C4-2B (cell line): ENCODE results near the gene DPP6.

Source experiments
- ZFX ChIP-seq: fragments of 450-650 bp; IDR thresholded peaks from 2 replicates; pipeline ENCODE4 v1.6.1; 2017
- TF ChIP-seq, protein P1 (sequence below): fragments of 450-650 bp; conservative IDR thresholded peaks from 2 replicates; pipeline ENCODE4 v1.5.1; 2017; ENCODE audit warnings: mild to moderate bottlenecking

DNA sequence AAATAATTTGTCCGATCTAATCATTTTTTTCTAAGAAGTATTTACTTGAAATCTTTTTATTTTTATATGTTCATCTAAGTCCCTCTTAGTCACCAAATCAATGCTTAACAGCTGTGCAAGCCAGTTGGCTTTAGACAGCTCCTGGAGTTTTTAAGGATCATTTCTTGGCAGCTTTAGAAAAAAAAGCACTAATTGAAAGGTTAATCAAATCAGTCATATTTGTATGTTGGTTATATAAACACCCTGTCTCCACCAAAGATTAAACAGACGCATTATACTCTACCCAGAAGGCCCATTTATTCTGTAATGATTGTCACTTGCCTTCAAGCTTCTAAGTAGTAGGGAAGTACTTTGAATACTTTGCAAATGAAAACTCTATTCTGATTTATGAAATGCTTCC is 890.5 kb downstream of the DPP6 start:
- TF ChIP-seq, protein P1, sequence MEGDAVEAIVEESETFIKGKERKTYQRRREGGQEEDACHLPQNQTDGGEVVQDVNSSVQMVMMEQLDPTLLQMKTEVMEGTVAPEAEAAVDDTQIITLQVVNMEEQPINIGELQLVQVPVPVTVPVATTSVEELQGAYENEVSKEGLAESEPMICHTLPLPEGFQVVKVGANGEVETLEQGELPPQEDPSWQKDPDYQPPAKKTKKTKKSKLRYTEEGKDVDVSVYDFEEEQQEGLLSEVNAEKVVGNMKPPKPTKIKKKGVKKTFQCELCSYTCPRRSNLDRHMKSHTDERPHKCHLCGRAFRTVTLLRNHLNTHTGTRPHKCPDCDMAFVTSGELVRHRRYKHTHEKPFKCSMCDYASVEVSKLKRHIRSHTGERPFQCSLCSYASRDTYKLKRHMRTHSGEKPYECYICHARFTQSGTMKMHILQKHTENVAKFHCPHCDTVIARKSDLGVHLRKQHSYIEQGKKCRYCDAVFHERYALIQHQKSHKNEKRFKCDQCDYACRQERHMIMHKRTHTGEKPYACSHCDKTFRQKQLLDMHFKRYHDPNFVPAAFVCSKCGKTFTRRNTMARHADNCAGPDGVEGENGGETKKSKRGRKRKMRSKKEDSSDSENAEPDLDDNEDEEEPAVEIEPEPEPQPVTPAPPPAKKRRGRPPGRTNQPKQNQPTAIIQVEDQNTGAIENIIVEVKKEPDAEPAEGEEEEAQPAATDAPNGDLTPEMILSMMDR: no peak
- no peak for TF ChIP-seq ZFX
